GM21825 (cell line): Measurements from ENCODE around the gene CEP89.
"Not testable (repeated sequence)": the region's sequence is repeated elsewhere in the genome, so short reads cannot be mapped to it uniquely, and the experiment has no call there.

Experiments
- ATAC-seq: cut with Tn5 transposase; IDR thresholded peaks from one replicate; pipeline ENCODE4 v1.9.1; 2021; ENCODE audit warnings: mild to moderate bottlenecking, moderate library complexity; ENCODE audit not compliant: unreplicated experiment

Gene CEP89

DNA sequence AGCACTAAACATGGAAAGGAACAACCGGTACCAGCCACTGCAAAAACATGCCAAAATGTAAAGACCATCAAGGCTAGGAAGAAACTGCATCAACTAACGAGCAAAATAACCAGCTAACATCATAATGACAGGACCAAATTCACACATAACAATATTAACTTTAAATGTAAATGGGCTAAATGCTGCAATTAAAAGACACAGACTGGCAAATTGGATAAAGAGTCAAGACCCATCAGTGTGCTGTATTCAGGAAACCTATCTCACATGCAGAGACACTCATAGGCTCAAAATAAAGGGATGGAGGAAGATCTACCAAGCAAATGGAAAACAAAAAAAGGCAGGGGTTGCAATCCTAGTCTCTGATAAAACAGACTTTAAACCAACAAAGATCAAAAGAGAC, 123.7 kb downstream of the CEP89 start:
- ATAC-seq, result not testable (repeated sequence)

DNA sequence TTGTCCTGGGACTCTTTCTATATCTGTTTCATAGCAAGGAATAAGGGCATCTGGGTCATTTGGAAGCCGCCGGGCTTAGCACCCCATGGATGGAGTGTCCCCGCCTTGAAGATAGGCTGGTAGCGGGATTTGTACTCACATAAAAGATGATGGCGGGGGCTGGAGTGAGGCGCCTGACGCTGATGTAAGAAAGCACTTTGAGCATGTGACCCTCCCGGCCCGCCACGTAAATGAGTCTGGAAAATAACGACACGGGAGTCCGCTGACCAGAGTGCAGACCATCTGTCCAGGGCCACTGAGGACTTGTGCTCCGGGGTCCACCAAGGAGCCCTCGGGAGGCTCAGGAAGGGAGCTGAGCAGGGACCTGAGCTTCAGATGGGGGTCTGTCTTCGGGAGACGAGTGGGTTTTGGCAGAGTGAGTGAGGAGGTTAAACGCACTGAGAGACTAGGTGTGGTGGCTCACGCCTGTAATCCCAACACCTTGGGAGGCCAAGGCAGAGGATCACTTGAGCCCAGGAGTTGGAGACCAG, 128.0 kb downstream of the CEP89 start:
- ATAC-seq, result no peak

DNA sequence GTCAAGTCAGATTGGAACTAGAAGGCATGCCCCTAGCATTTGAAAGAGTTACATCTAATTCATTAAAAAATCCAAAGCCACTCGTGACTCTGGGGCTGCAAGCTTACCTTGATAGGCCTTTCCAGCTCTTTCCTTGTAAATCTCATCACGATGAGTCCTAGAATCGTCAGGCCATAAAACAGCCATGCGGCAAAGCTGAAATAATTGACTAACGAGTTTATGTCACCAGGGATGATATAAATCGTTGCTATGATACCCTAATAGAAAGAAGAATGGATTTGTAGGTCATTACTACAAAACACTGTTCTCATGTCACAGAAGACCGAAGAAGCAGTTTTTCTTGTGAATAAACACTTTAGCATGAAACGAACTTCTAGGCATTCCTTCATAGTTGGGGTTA, 129.7 kb downstream of the CEP89 start:
- no peak for ATAC-seq

DNA sequence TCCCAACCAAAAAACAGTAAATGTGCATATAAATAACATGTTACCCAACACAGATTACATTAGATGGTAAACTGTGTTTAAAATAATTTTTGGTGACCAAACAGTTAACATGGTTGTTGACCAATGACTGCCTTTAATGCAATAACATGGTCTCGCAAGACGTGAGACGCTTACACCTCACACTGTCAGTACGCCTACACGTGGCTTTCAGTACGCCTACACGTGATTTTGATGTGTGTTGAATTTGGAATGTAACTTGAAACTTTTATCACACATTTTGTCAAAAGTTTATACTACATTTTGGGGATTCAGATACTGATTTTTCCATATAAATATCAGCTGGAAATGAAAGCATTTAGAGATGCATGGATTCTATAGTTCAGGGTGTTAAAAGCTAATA, 134.2 kb downstream of the CEP89 start:
- ATAC-seq, result no peak

DNA sequence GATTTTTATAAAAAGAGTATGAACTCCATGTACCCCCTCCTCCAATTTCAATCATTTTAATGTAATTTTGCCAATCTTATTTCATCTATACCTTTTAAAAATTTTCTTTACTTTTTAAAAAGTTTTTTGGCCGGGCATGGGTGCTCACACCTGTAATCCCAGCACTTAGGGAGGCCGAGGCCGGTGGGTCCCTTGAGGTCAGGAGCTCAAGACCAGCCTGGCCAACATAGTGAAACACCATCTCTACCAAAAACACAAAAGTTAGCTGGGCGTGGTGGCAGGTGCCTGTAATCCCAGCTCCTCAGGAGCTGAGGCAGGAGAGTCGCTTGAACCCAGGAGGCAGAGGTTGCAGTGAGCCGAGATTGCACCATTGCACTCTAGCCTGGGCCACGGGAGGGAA, 138.4 kb downstream of the CEP89 start:
- ATAC-seq, result not testable (repeated sequence)

DNA sequence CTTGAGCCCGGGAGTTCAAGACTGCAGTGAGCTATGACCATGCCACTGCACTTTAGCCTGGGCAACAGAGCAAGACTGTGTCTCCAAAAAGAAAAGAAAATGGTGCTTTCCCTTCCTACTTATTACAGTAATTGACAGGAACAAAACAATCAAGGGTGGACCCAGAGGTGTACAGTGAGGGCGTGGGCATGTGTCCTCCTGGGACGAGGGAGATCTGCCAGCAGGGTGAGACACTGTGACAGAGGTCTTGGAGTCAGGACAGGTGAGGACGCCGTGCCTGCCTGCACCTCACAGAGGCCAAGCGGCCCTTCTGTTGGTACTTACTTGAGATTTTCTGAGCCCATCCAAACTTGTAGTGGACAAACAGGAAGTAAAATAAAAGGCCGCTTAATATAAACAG, 138.9 kb downstream of the CEP89 start:
- not testable (repeated sequence) for ATAC-seq

DNA sequence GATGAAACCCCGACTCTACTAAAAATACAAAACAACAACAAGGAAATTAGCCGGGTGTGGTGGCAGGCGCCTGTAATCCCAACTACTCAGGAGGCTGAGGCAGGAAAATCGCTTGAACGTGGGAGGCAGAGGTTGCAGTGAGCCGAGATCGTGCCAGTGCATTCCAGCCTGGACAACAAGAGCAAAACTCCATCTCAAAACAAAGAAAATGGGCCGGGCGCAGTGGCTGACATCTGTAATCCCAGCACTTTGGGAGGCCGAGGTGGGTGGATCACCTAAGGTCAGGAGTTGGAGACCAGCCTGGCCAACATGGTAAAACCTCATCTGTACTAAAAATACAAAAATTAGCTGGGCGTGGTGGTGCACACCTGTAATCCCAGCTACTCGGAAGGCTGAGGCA, 139.7 kb downstream of the CEP89 start:
- ATAC-seq, result not testable (repeated sequence)

DNA sequence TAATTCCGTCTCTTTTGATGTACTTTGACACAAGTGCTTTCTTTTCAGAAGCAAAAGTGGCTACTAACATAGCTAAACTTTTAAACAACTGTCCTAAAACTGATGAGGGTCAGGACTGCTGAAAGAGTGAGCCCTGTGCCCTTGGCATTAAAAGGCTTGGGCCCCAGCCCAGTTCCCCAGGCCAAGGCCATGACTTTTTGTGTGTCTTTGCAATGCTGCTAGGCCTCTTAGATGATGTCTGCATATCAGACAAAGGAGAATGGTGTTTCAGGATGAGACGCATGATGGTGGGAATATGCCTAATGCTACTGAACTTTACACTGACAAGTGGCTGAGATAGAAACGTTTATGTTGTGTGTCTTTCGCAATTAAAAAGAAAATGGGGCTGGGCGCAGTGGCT, 140.1 kb downstream of the CEP89 start:
- ATAC-seq, result no peak

DNA sequence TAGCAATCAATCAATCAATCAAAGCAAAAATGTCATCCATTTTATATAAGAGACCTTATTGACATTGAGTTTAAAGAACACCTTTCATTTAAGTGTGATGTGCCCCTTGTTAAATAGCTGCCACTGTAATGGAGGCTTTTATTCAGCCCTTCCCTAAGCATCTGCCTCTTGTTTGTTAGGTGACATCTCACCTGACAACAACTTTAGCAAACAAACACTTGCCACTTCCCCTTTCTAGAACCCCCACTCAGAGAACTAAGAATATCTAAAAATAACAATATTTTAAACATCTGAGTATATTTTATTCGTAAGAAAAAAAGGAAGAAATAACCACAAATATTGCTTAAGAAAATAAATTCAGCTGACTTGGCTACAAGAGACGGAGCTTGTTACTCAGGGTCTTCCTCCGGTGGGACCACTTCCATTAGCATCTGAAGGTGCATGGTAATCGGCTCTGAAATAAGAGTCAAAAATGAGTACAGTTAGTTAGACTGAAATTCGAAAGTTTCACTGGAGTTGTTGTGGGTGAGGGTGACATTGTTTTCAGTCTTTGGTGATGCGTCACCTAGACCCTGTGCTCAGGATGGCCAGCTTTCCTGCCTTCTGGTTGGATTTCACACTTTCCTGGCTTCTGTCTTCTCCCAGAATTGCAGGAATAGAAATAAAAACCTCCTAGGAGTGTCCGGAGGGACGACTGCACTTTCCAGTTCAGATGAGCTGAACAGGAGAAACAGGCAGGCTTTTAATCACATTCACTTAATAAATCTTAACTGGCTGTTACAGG, 141.3 kb downstream of the CEP89 start:
- no peak for ATAC-seq

DNA sequence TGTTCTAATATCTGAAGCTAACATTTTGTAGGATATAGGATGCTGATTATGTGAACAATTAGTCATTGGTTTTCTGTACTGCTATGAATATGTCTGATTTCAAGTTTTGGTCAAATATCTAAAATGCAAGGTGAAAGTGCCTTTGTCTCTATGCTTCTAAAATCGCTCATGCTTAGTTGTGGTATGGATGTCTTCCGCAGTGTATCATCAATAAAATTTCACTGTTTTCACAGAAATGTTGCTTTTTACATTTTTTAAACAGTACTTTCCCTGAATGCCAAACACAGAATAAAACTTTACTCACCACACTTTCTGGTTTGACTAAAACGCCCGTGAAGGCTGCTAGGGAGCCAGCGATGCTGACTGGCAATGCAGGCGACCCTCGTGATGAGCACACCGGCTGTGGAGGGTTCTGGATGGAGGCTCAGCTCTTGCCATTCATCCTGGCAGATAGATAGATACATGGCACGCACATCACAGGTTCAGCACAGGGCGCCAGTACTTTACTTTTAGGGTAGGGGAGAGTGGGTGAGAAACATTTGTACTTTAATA, 142.3 kb downstream of the CEP89 start:
- ATAC-seq, result no peak

DNA sequence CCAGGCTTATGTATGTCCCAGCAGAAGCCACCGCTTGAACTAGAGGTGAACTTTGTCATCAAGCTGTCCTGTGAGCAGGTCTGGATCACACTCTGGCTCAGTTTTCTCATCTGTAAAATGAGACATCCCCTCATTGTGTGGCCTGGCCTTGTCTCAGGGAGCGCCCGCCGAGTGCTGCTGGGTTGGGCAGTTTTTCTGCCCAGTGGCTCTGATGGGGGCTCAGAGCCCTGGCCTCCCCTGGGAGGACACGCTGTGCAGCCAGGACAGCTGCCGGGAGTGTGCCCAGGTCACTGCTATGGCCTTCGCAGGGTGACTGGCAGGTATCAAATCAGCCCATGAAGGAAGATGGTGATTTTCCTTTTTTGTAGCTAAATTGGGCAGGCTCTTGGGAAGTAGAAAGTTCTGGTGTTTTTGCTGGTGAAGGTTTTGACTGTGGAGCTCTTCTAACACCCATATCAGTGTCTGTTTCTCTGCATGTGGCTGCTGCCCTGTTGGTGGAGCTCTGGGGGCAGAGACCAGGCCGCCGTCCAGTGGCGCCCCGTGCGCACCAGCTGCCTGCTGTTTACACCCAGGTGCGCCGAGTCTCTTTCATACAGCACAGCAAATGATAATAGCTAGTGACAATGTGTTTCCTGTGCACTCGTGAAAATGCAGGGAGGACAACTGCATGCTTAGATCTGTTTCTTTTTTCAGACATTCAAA, 143.0 kb downstream of the CEP89 start:
- no peak for ATAC-seq

DNA sequence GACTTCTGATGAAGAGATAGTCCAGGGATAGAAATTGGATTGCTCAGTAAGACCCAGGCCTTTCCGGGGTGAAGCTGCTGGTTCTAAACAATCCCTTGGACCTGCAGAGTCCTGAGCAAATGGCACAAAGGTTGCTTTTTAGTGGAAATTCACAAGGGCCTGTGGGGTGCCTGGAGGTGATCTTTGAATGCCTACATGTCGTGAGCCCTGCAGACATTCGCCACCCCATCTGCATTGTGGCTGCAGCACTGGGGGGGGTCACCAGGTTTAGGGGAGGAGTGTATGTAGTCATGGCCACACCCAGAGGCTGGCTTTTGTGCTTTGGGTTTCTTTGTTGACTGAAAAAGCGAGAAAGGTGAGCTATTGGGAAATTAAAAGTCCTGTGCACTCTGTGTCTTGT, 143.6 kb downstream of the CEP89 start:
- ATAC-seq, result no peak
